Keratinocyte (primary cell): ENCODE measurements around the gene SND1.

Experiments
- EZH2 ChIP-seq: IDR thresholded peaks from one replicate; pipeline ENCODE4 v1.6.1; 2012; ENCODE audit warnings: inconsistent platforms, mild to moderate bottlenecking, low read length, moderate library complexity
- TF ChIP-seq, protein P1 (sequence below), 3 experiments: IDR thresholded peaks in 1 of 3; conservative IDR thresholded peaks in 1 of 3; optimal IDR thresholded peaks in 1 of 3; 2 replicates in 2 of 3; 3 replicates in 1 of 3; pipeline versions ENCODE3 to v1.5.1; 2011; ENCODE audit warnings: low read length in 3 of 3, mild to moderate bottlenecking in 3 of 3, moderate library complexity in 2 of 3, control low read depth in 1 of 3, inconsistent platforms in 1 of 3; ENCODE audit not compliant: insufficient read depth in 2 of 3; ENCODE audit errors: extremely low read depth in 1 of 3

- TF ChIP-seq, protein P1, sequence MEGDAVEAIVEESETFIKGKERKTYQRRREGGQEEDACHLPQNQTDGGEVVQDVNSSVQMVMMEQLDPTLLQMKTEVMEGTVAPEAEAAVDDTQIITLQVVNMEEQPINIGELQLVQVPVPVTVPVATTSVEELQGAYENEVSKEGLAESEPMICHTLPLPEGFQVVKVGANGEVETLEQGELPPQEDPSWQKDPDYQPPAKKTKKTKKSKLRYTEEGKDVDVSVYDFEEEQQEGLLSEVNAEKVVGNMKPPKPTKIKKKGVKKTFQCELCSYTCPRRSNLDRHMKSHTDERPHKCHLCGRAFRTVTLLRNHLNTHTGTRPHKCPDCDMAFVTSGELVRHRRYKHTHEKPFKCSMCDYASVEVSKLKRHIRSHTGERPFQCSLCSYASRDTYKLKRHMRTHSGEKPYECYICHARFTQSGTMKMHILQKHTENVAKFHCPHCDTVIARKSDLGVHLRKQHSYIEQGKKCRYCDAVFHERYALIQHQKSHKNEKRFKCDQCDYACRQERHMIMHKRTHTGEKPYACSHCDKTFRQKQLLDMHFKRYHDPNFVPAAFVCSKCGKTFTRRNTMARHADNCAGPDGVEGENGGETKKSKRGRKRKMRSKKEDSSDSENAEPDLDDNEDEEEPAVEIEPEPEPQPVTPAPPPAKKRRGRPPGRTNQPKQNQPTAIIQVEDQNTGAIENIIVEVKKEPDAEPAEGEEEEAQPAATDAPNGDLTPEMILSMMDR (optimal IDR thresholded peaks at IDR 0.05 in 1 of 3, IDR thresholded peaks at IDR 0.05 in 1 of 3, conservative IDR thresholded peaks at IDR 0.05 in 1 of 3; ENCODE audit: extremely low read depth in 1 of 3, insufficient read depth in 2 of 3, low read length in 3 of 3): peak; percentile 27 to 45 (median 38)
- TF ChIP-seq EZH2: no peak
Observed at GRCh38 chr7:128031901-128032604, 380.1 kb downstream of the SND1 start.
